ENCODE data around the gene MGAT3. TPM values are rescaled to one million over a fixed set of nuclear protein-coding genes. Genes with fewer than 3 reads are reported as not detected.

MGAT3 gene
- total RNA-seq, 6 donors from 2014 or later = 5.2 to 45.0 (median 26.0) TPM

DNA sequence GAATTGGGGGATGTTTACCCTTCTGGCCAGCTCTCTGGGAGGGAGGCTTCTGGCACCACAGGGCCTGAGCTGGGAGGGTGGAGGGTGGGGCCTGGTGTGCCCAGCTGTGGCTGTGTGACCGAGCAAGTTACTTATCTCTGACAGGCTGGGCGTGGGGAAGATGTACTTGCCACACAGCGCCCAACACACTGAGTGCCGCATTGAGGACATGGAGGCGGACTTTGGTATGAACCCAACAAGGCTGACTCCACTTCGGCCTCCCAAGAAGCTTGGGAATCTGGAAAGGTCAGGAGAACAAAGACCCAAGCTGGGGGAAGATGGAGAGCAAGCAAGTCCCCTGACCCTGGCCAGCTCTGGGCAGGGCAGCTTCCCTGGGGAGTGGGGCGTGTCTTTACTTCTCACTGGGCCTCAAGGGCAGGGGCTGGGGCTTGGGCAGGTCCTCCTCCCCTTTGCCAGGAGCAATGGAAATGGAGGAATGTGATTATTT, 2.4 kb upstream of the MGAT3 start:
- no peak overlapping the region for H3K4me3 ChIP-seq
- peak overlapping the region in 2 of 4 donors; percentile 1 to 24 for H3K27ac ChIP-seq
- TF ChIP-seq POLR2A (IDR thresholded peaks at IDR 0.05) (no peak), EP300 (IDR thresholded peaks at IDR 0.05) (no peak), POLR2AphosphoS5 (IDR thresholded peaks at IDR 0.05) (peak in 1 of 2 donors; percentile 29)
- TF ChIP-seq, protein P1, sequence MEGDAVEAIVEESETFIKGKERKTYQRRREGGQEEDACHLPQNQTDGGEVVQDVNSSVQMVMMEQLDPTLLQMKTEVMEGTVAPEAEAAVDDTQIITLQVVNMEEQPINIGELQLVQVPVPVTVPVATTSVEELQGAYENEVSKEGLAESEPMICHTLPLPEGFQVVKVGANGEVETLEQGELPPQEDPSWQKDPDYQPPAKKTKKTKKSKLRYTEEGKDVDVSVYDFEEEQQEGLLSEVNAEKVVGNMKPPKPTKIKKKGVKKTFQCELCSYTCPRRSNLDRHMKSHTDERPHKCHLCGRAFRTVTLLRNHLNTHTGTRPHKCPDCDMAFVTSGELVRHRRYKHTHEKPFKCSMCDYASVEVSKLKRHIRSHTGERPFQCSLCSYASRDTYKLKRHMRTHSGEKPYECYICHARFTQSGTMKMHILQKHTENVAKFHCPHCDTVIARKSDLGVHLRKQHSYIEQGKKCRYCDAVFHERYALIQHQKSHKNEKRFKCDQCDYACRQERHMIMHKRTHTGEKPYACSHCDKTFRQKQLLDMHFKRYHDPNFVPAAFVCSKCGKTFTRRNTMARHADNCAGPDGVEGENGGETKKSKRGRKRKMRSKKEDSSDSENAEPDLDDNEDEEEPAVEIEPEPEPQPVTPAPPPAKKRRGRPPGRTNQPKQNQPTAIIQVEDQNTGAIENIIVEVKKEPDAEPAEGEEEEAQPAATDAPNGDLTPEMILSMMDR (IDR thresholded peaks at IDR 0.05) = no peak
- H3K36me3 ChIP-seq = no peaks in the 10 kb centered on the region
- WGBS, 2 donors = 58 to 80% methylated on average over 1 to 7 of the region's 7 CpGs
- DNase-seq = no peak
- H3K4me1 ChIP-seq = peaks cover 0 to 39% (median 9%) of the 10 kb centered on the region in 4 donors
- ATAC-seq (ENCODE audit: low FRiP score in 2 of 2) = peak in 1 of 2 donors; percentile 18
- H3K27me3 ChIP-seq = peaks cover 0 to 22% (median 10%) of the 10 kb centered on the region in 4 donors
- no peaks in the 10 kb centered on the region for H3K9me3 ChIP-seq

DNA sequence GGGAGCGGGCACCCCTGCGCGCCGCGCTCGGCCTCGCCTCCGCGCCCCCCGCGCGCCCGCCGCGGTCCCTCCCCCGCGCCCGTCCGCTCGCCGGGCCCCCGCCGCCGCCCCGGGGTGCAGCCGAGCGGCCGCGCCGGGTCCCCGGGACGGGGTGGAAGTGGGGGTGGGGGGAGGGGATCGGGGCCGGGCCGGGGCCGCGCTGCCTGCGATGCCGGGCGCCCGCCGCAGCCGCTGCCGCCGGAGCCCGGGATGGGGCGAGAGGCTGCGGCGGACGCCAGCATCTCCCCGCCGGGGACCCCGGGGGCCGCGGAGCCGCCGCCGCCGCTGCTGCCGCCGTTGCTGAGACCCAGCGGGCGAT, 365 bp downstream of the MGAT3 start:
- 2% methylated on average over 17 of the region's 63 CpGs; no CpG with 5 or more reads in 1 of the 2 donors for WGBS, 2 donors
- no peaks in the 10 kb centered on the region for H3K9me3 ChIP-seq
- ATAC-seq (ENCODE audit: low FRiP score in 2 of 2) (no peak), DNase-seq (no peak)
- H3K27ac ChIP-seq = peak overlapping the region; percentile 44 to 86 (median 66)
- peaks cover 2 to 44% (median 9%) of the 10 kb centered on the region in 4 donors for H3K4me1 ChIP-seq
- no peaks in the 10 kb centered on the region for H3K36me3 ChIP-seq
- peak overlapping the region; percentile 19 to 61 (median 55) for H3K4me3 ChIP-seq
- TF ChIP-seq POLR2AphosphoS5 (IDR thresholded peaks at IDR 0.05) = no peak
- TF ChIP-seq POLR2A (IDR thresholded peaks at IDR 0.05) = no peak
- no peak for TF ChIP-seq EP300 (IDR thresholded peaks at IDR 0.05)
- TF ChIP-seq, protein P1 (IDR thresholded peaks at IDR 0.05) = no peak
- H3K27me3 ChIP-seq = peaks cover 0 to 22% (median 10%) of the 10 kb centered on the region in 4 donors

DNA sequence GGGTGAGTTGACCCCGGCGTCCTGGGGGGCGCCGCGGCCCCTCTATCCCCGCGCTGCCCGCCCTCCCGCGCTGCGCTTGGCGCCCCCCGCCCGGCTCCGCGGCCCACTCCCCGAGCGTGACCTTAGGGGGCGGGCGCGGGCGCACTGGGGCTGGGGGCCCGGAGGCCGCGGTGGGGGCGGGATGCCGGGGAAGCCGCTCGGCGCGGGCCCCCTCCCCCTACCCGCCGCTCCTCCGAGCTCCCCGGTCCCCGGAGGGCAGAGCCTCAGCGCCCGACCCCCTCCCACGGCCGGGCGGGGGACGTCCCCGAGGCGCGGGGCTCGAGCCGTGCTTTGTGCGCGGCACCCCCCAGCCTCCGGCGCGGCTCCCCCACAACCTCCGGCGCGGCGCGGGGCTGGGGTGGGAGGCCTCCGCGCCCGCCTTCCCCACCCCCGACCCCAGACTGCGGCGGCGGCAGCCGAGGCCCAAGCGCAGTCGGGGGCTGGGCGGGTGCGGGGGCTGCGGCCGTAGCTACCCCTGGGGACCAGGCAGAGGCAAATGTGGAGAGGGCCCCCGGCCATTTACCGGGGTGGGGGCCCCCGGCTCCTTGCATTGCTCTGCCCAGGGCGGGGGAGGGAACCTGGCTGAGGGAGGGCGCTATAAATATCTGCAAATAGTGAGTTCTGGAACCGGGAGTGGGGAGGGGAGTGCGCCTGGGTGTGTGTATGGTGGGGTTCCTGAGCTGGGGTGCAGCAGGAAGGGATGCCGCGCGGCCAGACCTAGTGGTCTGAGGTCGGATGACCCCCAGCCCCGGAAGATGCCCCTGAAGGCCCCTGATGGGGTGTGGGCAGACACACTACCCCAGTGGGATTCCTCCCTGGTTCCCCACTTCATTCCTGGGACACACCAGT, 988 bp downstream of the MGAT3 start:
- Histone ChIP-seq H3K4me3 (peak overlapping the region; percentile 19 to 61 (median 55)), H3K27ac (peak overlapping the region; percentile 44 to 86 (median 66)), H3K27me3 (peaks cover 0 to 22% (median 10%) of the 10 kb centered on the region in 4 donors), H3K4me1 (peaks cover 9 to 48% (median 11%) of the 10 kb centered on the region in 4 donors), H3K36me3 (no peaks in the 10 kb centered on the region), H3K9me3 (no peaks in the 10 kb centered on the region)
- ATAC-seq (ENCODE audit: low FRiP score in 2 of 2) (no peak), DNase-seq (peak in 1 of 2 donors; percentile 83)
- WGBS, 2 donors = 0 to 1% methylated on average over 6 to 19 of the region's 83 CpGs
- TF ChIP-seq POLR2A (IDR thresholded peaks at IDR 0.05) (no peak), EP300 (IDR thresholded peaks at IDR 0.05) (no peak), POLR2AphosphoS5 (IDR thresholded peaks at IDR 0.05) (no peak)
- TF ChIP-seq, protein P1 (IDR thresholded peaks at IDR 0.05) = no peak

DNA sequence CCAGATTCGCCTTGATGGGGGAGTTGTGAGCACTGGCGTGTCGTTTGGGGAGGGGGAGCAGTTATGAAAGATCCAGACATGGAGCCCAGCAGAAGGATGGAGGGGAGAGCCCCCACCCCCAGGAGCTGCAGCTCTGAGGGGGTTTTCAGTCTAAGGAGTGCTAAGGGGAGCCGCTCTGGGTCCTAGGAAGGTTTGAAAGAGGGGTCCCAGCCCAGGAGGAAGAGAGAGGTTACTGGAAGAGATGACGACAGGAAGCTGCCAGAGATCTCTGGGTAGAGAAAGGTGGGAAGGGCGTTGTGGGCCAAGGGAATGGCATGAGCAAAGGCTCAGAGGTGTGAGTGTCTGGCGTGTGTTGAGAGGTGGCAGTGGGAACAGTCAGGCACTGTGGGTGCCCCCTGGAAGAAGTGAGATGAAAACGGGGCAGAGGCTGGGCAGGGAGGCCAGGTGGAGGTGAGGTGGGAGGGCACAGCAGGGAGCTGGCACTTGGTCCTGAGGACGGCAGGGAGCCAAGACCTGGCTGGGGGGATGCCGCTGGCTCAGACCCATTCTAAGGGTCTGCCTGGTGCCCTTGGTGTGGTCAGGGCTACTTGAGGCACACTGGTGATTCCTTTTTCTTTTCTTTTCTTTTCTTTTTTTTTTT, 1.8 kb downstream of the MGAT3 start:
- 52 to 55% methylated on average over 9 to 10 of the region's 10 CpGs for WGBS, 2 donors
- no peak for DNase-seq
- Histone ChIP-seq H3K27ac (peak overlapping the region; percentile 44 to 86 (median 66)), H3K27me3 (peaks cover 0 to 22% (median 10%) of the 10 kb centered on the region in 4 donors), H3K36me3 (no peaks in the 10 kb centered on the region), H3K9me3 (no peaks in the 10 kb centered on the region), H3K4me3 (peak overlapping the region in 3 of 4 donors; percentile 53 to 61 (median 57)), H3K4me1 (peaks cover 14 to 49% (median 17%) of the 10 kb centered on the region in 4 donors)
- TF ChIP-seq POLR2A (IDR thresholded peaks at IDR 0.05) (no peak), EP300 (IDR thresholded peaks at IDR 0.05) (no peak), POLR2AphosphoS5 (IDR thresholded peaks at IDR 0.05) (no peak)
- TF ChIP-seq, protein P1 (IDR thresholded peaks at IDR 0.05) = no peak
- no peak for ATAC-seq (ENCODE audit: low FRiP score in 2 of 2)

All from upper lobe of left lung (tissue), 6 donors.